NB4 (cell line): ENCODE measurements around the gene ARAP2.

Experiments used
- POLR2A ChIP-seq: IDR thresholded peaks from 2 replicates; pipeline ENCODE4 v1.6.1; 2011; ENCODE audit warnings: mild to moderate bottlenecking; ENCODE audit not compliant: insufficient read length; ENCODE audit errors: extremely low read depth
- TF ChIP-seq, protein P1 (sequence below): IDR thresholded peaks from one replicate; pipeline ENCODE4 v1.5.1; 2012; ENCODE audit warnings: low read depth, low read length
- TF ChIP-seq, protein P2 (sequence below): IDR thresholded peaks from 2 replicates; pipeline ENCODE4 v1.6.1; 2011; ENCODE audit warnings: low read depth, low read length

GRCh38 chr4:36067116-36067515, 177.2 kb downstream of the ARAP2 start:
- TF ChIP-seq, protein P1, sequence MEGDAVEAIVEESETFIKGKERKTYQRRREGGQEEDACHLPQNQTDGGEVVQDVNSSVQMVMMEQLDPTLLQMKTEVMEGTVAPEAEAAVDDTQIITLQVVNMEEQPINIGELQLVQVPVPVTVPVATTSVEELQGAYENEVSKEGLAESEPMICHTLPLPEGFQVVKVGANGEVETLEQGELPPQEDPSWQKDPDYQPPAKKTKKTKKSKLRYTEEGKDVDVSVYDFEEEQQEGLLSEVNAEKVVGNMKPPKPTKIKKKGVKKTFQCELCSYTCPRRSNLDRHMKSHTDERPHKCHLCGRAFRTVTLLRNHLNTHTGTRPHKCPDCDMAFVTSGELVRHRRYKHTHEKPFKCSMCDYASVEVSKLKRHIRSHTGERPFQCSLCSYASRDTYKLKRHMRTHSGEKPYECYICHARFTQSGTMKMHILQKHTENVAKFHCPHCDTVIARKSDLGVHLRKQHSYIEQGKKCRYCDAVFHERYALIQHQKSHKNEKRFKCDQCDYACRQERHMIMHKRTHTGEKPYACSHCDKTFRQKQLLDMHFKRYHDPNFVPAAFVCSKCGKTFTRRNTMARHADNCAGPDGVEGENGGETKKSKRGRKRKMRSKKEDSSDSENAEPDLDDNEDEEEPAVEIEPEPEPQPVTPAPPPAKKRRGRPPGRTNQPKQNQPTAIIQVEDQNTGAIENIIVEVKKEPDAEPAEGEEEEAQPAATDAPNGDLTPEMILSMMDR: no peak
- TF ChIP-seq POLR2A: no peak
- TF ChIP-seq, protein P2, sequence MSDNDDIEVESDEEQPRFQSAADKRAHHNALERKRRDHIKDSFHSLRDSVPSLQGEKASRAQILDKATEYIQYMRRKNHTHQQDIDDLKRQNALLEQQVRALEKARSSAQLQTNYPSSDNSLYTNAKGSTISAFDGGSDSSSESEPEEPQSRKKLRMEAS: no peak
